ENCODE results near the gene DMD.

Gene DMD

DNA sequence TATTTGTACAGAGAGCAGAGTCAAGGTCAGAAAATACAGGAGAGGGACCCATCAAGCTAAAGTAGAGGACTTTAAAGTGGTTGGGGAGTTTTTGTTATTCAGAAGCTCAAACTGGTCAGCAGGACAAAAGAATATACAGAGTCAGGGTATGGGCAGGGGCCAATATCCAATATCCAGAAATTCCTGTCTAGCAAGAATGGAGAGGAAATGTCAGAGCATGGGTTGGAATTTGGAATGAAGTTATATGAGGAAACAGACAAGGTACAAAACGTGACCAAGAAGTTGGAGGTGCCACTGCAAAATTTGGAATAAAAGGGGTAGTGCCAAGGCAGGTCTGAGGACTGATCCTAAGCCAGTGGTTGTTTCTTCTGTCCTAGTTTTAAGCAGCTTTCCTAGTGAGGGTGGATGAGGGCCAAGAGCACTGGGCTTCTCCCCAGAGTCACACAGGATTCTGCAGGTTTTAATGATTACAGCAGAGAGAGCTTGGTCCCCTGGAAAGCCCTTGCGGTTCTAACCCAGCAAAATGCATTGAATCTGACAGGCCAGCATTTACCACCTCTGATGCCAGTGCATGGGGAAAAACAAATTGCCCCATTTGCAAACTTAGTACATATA, 1834.8 kb downstream of the DMD start:
- no peak for DNase-seq

GRCh38 chrX:31374786-31375185, 1836.6 kb downstream of the DMD start:
- DNase-seq = no peak

- no peak for DNase-seq
Measured at GRCh38 chrX:31371956-31372355, 1839.4 kb downstream of the DMD start.

DNA sequence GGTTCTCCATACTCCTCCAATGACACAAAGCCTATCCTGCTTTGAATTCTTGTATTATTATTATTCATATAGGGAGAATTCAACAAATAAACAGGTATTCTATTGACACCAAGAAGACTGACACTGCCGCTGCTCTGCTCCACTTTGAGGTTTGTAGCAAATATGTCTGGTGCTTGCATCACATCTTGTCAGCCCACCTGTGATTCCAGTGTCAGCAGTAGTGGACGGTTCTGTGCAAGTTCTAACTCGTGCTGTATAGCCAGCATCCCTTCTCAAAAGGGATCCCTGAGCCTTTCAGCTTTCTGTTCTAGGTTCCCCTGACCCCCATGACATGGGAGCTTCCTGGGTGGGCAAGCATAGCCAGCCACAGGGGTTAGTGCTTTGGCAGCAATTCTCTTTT, 1843.5 kb downstream of the DMD start:
- DNase-seq = no peak

GRCh38 chrX:31366041-31366440, 1845.3 kb downstream of the DMD start:
- DNase-seq = no peak

GRCh38 chrX:31356275-31357212, 1854.8 kb downstream of the DMD start:
- DNase-seq = no peak

- no peak for DNase-seq
Measured at GRCh38 chrX:31355206-31355955, 1856.0 kb downstream of the DMD start.

GRCh38 chrX:31353095-31353494, 1858.3 kb downstream of the DMD start:
- DNase-seq = no peak

- DNase-seq = no peak
Measured at GRCh38 chrX:31350808-31351074, 1860.6 kb downstream of the DMD start.

DNA sequence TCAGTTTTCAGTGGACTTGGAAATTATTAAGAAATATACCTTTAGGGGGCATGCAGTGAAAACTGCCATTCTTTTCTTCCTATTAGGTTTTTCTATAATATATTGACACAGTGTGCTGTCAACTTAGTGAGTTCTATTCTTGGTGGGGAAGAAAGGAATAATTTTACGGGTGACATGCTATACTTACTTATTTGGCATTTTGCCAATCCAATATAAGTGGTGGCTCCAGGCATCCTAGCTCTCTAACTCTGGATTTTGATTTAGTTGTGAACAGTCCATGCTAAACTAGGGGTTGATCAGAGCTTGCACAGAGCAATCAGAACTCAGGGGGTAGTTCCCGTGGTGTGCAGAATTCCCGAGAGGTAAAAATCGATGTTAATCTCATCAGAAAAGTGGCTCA, 1861.8 kb downstream of the DMD start:
- DNase-seq = no peak

DNA sequence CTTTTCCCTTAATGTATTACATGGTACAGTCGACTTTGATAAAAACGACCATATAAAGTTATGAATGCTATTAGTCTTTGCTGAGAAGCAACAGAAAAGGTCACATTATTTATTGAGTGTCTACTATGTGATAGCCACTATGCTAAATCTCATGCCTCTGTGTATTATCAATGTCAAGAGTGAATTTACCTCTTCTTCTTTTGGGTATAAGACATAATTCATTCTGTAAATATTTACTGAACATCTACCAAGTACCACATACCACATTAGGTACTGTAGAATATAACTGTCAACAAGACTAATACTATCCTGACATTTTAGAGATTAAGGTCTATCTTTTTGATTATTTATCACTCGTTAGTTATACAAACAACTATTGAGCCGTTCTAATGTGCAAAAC, 1870.8 kb downstream of the DMD start:
- no peak for DNase-seq

- DNase-seq = no peak
Measured at GRCh38 chrX:31338991-31339350, 1872.4 kb downstream of the DMD start.

DNA sequence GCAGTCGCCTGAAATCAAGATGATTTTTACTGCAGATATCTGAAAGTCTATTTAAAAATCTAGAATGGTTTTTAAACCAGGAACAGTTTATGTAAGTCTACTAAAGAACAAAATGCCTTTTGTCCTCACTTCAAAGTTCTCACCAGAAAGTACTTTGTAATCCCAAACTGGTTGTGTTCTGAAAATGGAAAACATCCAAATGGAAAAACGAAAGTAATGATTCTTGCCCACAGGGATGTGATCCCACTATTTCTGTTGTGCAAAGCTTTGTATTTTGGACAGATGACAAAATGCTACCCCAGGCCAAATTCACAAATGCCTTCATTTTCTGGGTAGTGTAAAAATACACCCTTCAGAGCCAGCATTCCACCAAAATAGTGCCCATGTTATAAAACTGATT, 1874.0 kb downstream of the DMD start:
- DNase-seq = no peak

DNA sequence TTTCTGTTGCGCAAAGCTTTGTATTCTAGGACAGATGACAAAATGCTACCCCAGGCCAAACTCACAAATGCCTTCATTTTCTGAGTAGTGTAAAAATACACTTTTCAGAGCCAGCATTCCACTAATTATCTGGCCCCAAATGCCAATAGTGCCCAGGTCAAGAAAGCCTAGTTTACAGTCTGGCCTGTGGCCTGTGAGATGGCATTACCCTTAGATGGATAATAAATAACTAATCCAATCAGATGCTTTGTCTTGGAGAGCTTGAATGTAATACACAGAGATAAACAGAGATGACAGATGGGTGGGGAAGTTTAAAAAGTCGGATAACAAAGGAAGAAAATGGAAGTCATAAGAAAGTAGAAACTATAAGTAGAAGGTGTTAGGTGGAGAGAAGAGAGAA, 1874.9 kb downstream of the DMD start:
- DNase-seq = no peak

- DNase-seq = no peak
Measured at GRCh38 chrX:31334997-31335396, 1876.4 kb downstream of the DMD start.

DNA sequence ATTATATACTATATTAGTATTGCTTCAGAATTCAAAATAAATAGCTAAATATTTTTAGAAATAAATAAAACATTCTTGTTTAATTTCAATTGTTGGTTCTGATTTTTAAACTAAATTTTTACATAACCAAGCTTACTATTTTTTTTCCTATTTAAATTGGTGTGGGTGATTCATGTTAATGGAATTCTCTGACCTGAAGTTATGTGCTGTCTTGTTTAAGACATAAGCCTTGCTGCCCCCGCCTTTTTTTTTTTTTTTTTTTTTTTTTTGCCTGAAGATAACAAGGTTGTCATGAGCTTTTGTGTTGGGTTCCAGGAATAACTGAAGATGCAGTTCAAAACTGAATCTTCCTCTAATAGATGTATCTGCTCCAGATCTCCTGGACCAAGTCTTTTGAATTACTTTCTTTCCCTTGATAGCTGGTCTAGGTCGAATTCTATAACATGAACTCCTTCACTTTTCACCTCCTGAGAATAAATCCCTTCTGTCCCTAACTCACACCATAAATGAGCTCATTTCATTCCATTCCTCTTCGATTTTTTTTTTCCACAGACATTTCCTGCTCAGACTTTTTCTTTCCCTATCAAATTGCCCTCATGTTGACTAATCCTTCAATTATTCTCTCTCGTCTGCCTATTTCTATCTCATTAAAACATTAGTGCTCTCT, 1878.1 kb downstream of the DMD start:
- no peak for DNase-seq

DNA sequence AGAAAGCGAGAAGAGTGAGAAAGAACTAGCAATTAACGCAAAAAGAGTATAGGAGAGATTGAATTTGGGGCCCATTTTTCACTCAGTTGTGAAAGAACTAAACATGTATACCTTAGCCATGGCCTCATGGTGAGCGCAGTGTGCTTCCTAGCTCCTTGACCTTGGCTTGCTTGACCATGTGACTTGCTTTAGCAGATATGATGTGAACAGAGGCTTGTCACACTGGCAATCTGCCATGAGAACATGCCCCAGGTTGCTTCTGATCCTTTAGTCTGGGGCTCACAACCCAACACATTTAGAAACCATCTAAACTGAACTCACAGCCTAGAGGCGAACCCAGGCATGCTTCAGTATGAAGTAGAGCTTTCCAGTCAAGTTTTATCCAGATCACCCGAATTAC, 1879.4 kb downstream of the DMD start:
- DNase-seq = no peak

DNA sequence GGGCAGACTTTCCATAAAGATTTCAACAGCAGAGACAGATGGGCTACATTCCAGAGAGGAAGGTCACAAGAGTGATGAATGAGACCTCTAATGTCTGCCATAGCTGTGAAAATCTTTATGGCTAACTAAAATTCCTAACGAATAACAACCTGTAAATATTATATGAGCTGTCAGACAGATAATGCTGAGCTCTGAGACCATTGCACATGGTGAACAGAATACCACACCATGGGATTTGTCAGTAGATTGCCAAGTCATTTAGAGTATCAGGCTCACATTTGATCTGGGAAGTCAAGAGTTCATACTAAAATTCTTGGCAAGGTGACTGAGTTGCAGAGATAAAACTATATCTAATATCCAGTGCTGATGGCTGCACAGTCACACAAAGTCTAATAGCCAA, 1880.3 kb downstream of the DMD start:
- DNase-seq = no peak

DNA sequence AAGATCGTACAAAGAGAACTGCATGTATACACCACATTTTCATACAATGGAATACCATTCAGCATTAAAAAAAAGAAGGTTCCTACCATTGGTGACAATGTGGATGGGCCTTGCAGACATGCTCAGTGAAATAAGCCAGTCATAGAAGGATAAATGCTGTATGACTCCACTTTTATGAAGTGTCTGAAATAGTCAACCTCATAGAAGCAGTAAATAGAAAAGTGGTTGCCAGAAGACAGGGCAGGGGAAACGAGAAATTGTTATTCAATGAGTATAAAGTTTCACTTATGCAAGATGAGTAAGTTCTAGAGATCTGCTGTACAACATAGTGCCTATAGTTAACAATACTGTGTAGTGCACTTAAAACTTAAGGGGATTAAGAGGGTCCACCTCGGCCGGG, 1882.1 kb downstream of the DMD start:
- DNase-seq = no peak

DNA sequence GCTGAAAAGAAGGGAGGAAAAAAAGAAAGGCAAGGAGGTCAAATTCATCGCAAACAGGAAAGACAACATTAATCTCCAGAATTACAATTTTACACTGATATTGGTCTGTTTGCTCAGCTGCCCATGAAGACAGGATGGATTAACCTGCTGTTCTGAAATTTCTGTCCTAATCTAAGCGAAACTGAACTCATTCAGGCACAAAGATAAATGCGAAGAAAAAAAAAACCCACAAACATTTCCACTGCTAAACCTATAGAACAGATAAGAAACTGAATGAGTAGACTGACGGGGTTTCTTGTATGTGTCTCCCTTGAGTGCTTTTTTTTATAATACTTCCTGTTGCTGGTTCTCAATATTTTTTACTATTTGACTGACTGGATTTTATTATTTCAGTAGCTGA, 1887.7 kb downstream of the DMD start:
- DNase-seq = no peak

DNA sequence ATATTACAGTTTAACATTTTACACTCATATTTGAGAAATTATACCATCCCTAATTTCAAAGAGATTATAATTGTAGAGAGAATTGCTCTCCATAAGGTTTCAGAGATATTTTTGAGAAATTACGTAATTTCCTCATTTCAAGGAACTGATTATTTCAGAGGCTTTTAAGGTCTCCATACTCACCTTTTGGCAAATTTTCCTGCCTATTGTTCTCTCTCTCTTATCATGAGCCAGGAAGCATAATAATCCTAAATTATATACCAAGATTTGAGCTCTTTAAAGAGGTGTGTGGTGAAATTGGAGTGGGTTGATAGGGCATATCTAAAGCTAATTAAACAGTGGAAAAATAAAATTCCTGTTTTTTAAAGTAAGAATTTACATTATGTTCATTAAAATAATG, 1890.6 kb downstream of the DMD start:
- DNase-seq = no peak

GRCh38 chrX:31319586-31319985, 1891.8 kb downstream of the DMD start:
- DNase-seq = no peak

GRCh38 chrX:31318866-31319265, 1892.5 kb downstream of the DMD start:
- no peak for DNase-seq

Data from NCI-H1048 (cell line).